Activated T-helper 2 cell treated with anti-CD3 and anti-CD28 coated beads, Interferon-gamma antibody, Interleukin-2, Interleukin-4, amounts not matched to agents 10 μg/mL and 5 μg/mL and 100 μg/mL, durations not matched to agents 14 hours and 24 hours and 36 hours (primary cell): Measurements from ENCODE around the gene RTN1. TPM values are rescaled to one million over a fixed set of nuclear protein-coding genes. Genes with fewer than 3 reads are reported as not detected.

Source experiments
- DNase-seq: peaks from one replicate; pipeline ENCODE4 v3.0.0; 2021; ENCODE audit warnings: low spot score
- H3K27ac Mint-ChIP-seq: one replicate; pipeline ENCODE4 v1.8.0; 2021; ENCODE audit warnings: mixed read lengths
- H3K27me3 Mint-ChIP-seq: one replicate; pipeline ENCODE4 v1.8.0; 2021; ENCODE audit warnings: low read depth, mixed read lengths
- H3K36me3 Mint-ChIP-seq: one replicate; pipeline ENCODE4 v1.8.0; 2021; ENCODE audit warnings: low read depth, mixed read lengths
- H3K4me1 Mint-ChIP-seq: one replicate; pipeline ENCODE4 v1.8.0; 2021; ENCODE audit warnings: low read depth, mixed read lengths
- H3K4me3 Mint-ChIP-seq: one replicate; pipeline ENCODE4 v1.8.0; 2021; ENCODE audit warnings: low read depth, mild to moderate bottlenecking, moderate library complexity, mixed read lengths
- H3K9me3 Mint-ChIP-seq: one replicate; pipeline ENCODE4 v1.8.0; 2021; ENCODE audit warnings: mixed read lengths
- intact Hi-C: fragments of 100-400 bp; cut with micrococcal nuclease; formaldehyde crosslinking; loops from one replicate; pipeline ENCODE4 v1.15.1; 2023
- total RNA-seq: library from RNA; stranded (reverse); gene quantifications from 2 replicates; pipeline ENCODE4 v1.2.3, GENCODE V29; 2022

RTN1 gene
- total RNA-seq, 1 donor from 2014 or later = not detected

GRCh38 chr14:59619061-59619460 is 251.5 kb downstream of the RTN1 start:
- intact Hi-C loops = no loop called here
- Mint-ChIP-seq H3K36me3 (no peaks in the 10 kb centered on the region), H3K27ac (no peak overlapping the region), H3K9me3 (no peaks in the 10 kb centered on the region), H3K4me3 (no peak overlapping the region), H3K27me3 (no peaks in the 10 kb centered on the region), H3K4me1 (no peaks in the 10 kb centered on the region)
- no peak for DNase-seq

- intact Hi-C loops = no loop called here
- H3K27ac Mint-ChIP-seq = no peak overlapping the region
- H3K36me3 Mint-ChIP-seq = no peaks in the 10 kb centered on the region
- H3K27me3 Mint-ChIP-seq = peaks cover 9% of the 10 kb centered on the region
- no peaks in the 10 kb centered on the region for H3K9me3 Mint-ChIP-seq
- DNase-seq = no peak
- H3K4me3 Mint-ChIP-seq = no peak overlapping the region
- no peaks in the 10 kb centered on the region for H3K4me1 Mint-ChIP-seq
Measured at GRCh38 chr14:59601056-59601455, 269.5 kb downstream of the RTN1 start.

GRCh38 chr14:59600211-59600945 is 270.2 kb downstream of the RTN1 start:
- intact Hi-C loops = no loop called here
- Mint-ChIP-seq H3K9me3 (no peaks in the 10 kb centered on the region), H3K4me3 (no peak overlapping the region), H3K4me1 (no peaks in the 10 kb centered on the region), H3K27ac (no peak overlapping the region), H3K27me3 (peaks cover 9% of the 10 kb centered on the region), H3K36me3 (no peaks in the 10 kb centered on the region)
- DNase-seq = no peak

GRCh38 chr14:59595071-59595470 is 275.5 kb downstream of the RTN1 start:
- Mint-ChIP-seq H3K9me3 (peaks cover 4% of the 10 kb centered on the region), H3K27ac (no peak overlapping the region)

GRCh38 chr14:59591641-59592370 is 278.8 kb downstream of the RTN1 start:
- Mint-ChIP-seq H3K36me3 (no peaks in the 10 kb centered on the region), H3K27ac (no peak overlapping the region), H3K4me1 (no peaks in the 10 kb centered on the region), H3K9me3 (peaks cover 4% of the 10 kb centered on the region), H3K27me3 (peaks cover 1% of the 10 kb centered on the region), H3K4me3 (no peak overlapping the region)
- intact Hi-C loops = no loop called here
- no peak for DNase-seq

More at GRCh38 chr14:59595071-59595470, 275.5 kb downstream of the RTN1 start:
- H3K27me3 Mint-ChIP-seq = peaks cover 5% of the 10 kb centered on the region
- H3K4me3 Mint-ChIP-seq = no peak overlapping the region
- DNase-seq = no peak
- H3K4me1 Mint-ChIP-seq = no peaks in the 10 kb centered on the region
- no peaks in the 10 kb centered on the region for H3K36me3 Mint-ChIP-seq
- intact Hi-C loops = no loop called here

GRCh38 chr14:59588101-59588500 is 282.5 kb downstream of the RTN1 start:
- Mint-ChIP-seq H3K9me3 (peaks cover 4% of the 10 kb centered on the region), H3K36me3 (no peaks in the 10 kb centered on the region), H3K27ac (no peak overlapping the region), H3K4me3 (no peak overlapping the region), H3K27me3 (no peaks in the 10 kb centered on the region), H3K4me1 (peaks cover 5% of the 10 kb centered on the region)
- no peak for DNase-seq
- intact Hi-C loops = no loop called here

- DNase-seq = no peak
- peaks cover 5% of the 10 kb centered on the region for H3K4me1 Mint-ChIP-seq
- no peaks in the 10 kb centered on the region for H3K36me3 Mint-ChIP-seq
- no peak overlapping the region for H3K27ac Mint-ChIP-seq
- no peaks in the 10 kb centered on the region for H3K27me3 Mint-ChIP-seq
- intact Hi-C loops = no loop called here
- H3K9me3 Mint-ChIP-seq = no peaks in the 10 kb centered on the region
- H3K4me3 Mint-ChIP-seq = peak overlapping the region; percentile 19
Measured at GRCh38 chr14:59585891-59586554, 284.6 kb downstream of the RTN1 start.

- no peak overlapping the region for H3K27ac Mint-ChIP-seq
- intact Hi-C loops = no loop called here
- H3K27me3 Mint-ChIP-seq = no peaks in the 10 kb centered on the region
- H3K9me3 Mint-ChIP-seq = no peaks in the 10 kb centered on the region
- H3K4me1 Mint-ChIP-seq = peaks cover 5% of the 10 kb centered on the region
- no peaks in the 10 kb centered on the region for H3K36me3 Mint-ChIP-seq
- no peak overlapping the region for H3K4me3 Mint-ChIP-seq
- DNase-seq = no peak
Measured at GRCh38 chr14:59583755-59584154, 286.8 kb downstream of the RTN1 start.

- Mint-ChIP-seq H3K4me3 (no peak overlapping the region), H3K27me3 (no peaks in the 10 kb centered on the region), H3K27ac (no peak overlapping the region), H3K9me3 (no peaks in the 10 kb centered on the region), H3K36me3 (no peaks in the 10 kb centered on the region), H3K4me1 (peaks cover 5% of the 10 kb centered on the region)
- no peak for DNase-seq
- intact Hi-C loops = no loop called here
Measured at GRCh38 chr14:59582845-59583509, 287.6 kb downstream of the RTN1 start.

GRCh38 chr14:59582161-59582560 is 288.4 kb downstream of the RTN1 start:
- intact Hi-C loops = no loop called here
- Mint-ChIP-seq H3K27me3 (no peaks in the 10 kb centered on the region), H3K9me3 (no peaks in the 10 kb centered on the region), H3K4me3 (no peak overlapping the region), H3K27ac (no peak overlapping the region), H3K4me1 (peaks cover 5% of the 10 kb centered on the region), H3K36me3 (no peaks in the 10 kb centered on the region)
- DNase-seq = no peak

GRCh38 chr14:59580911-59581310 is 289.7 kb downstream of the RTN1 start:
- intact Hi-C loops = no loop called here
- Mint-ChIP-seq H3K27me3 (peaks cover 5% of the 10 kb centered on the region), H3K27ac (no peak overlapping the region), H3K9me3 (no peaks in the 10 kb centered on the region), H3K4me3 (no peak overlapping the region), H3K4me1 (peaks cover 8% of the 10 kb centered on the region), H3K36me3 (no peaks in the 10 kb centered on the region)
- DNase-seq = no peak

GRCh38 chr14:59576332-59577294 is 294.0 kb downstream of the RTN1 start, which contains the start of gene CCDC175:
Gene CCDC175, minus strand, starts transcription at chr14:59576812. Its CDS starts 37 bp downstream, at chr14:59576775.
- no peak within 1 kb of the TSS for H3K27ac Mint-ChIP-seq
- peaks cover 7% of the 10 kb centered on the region for H3K4me1 Mint-ChIP-seq
- intact Hi-C loops = loop anchor here (1.0 to 2.0 kb wide), 2 partner anchors 69 to 450 kb away; no protein-coding TSS in a partner anchor
- H3K27me3 Mint-ChIP-seq = peaks cover 23% of the 10 kb centered on the region
- H3K36me3 Mint-ChIP-seq = no peaks in the 10 kb centered on the region
- peak; percentile 71 for DNase-seq
- H3K9me3 Mint-ChIP-seq = no peaks in the 10 kb centered on the region
- peak within 1 kb of the TSS; percentile 70 for H3K4me3 Mint-ChIP-seq
